Lower lobe of right lung (tissue), 2 donors: ENCODE data around the gene FUT7. TPM values are rescaled to one million over a fixed set of nuclear protein-coding genes. Genes with fewer than 3 reads are reported as not detected.
A peak's percentile ranks its signal among the peaks of the same experiment; 100 is the strongest.
"Not testable (repeated sequence)": the region's sequence is repeated elsewhere in the genome, so short reads cannot be mapped to it uniquely, and the experiment has no call there.

Experiments used
- ATAC-seq, 2 donors: fragments of 200-7000 bp; cut with Tn5 transposase; one replicate each; pipeline ENCODE4 v1.9.1; 2020 to 2022; ENCODE audit warnings: mild to moderate bottlenecking in 2 of 2, moderate library complexity in 2 of 2
- DNase-seq: peaks from one replicate; pipeline ENCODE4 v3.0.0-alpha.2; 2020
- H3K27ac ChIP-seq: fragments of 200-600 bp; one replicate; pipeline ENCODE4 v1.8.0; 2022
- H3K27me3 ChIP-seq: fragments of 200-600 bp; one replicate; pipeline ENCODE4 v1.8.0; 2022; ENCODE audit warnings: low read depth
- H3K36me3 ChIP-seq: fragments of 200-600 bp; one replicate; pipeline ENCODE4 v1.8.0; 2022; ENCODE audit warnings: mild to moderate bottlenecking
- H3K4me1 ChIP-seq: fragments of 200-600 bp; one replicate; pipeline ENCODE4 v1.8.0; 2022
- H3K4me3 ChIP-seq: fragments of 200-600 bp; one replicate; pipeline ENCODE4 v1.8.0; 2022; ENCODE audit warnings: mild to moderate bottlenecking
- H3K9me3 ChIP-seq: fragments of 200-600 bp; one replicate; pipeline ENCODE4 v1.8.0; 2022
- CTCF ChIP-seq: fragments of 200-600 bp; IDR thresholded peaks from one replicate; pipeline ENCODE4 v1.8.0; 2022; ENCODE audit warnings: antibody characterized with exemption, mild to moderate bottlenecking
- intact Hi-C: fragments of 100-400 bp; cut with DNase I; formaldehyde crosslinking; loops from one replicate; pipeline ENCODE4 v1.11.0; 2022
- total RNA-seq: library from RNA; stranded (reverse); fragmentation: NEBNext Ultra II Directional; extraction: Animal tissue kit (Norgen Biotek cat#: 25700); gene quantifications from one replicate; pipeline ENCODE4 v1.2.1, GENCODE V29; 2021
- donor health status: DM: no; HTN: yes; CAD: no; lungs with severe emphysema.

Gene FUT7
- total RNA-seq, 1 donor from 2014 or later, result 1.1 TPM

DNA sequence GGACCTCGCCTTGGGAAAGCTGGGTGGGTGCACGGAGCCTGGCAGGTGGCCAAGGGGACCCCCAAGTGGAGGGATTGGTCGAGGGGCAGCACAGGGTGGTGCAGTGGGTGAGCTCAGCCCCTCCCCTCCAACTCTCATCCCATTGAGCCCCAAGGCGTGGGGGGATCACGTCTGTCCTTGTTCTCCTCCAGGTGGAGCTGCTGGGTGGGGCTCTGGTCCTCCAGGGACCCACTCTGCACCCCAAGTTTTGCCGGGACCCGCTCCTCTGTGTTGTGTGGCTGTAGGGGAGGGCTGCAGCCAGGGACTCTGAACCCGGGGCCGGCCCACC lies 3.6 kb upstream of the FUT7 start:
- ATAC-seq, result peak in 1 of 2 donors; percentile 0
- no peak overlapping the region for H3K27ac ChIP-seq
- intact Hi-C loops, result no loop called here
- no peak overlapping the region for H3K4me3 ChIP-seq
- H3K4me1 ChIP-seq, result peaks cover 38% of the 10 kb centered on the region
- peak; percentile 2 for TF ChIP-seq CTCF
- no peaks in the 10 kb centered on the region for H3K9me3 ChIP-seq
- H3K36me3 ChIP-seq, result peaks cover 19% of the 10 kb centered on the region
- no peak for DNase-seq
- H3K27me3 ChIP-seq, result no peaks in the 10 kb centered on the region

- peak overlapping the region; percentile 12 for H3K4me3 ChIP-seq
- intact Hi-C loops, result no loop called here
- TF ChIP-seq CTCF, result peak; percentile 94
- H3K9me3 ChIP-seq, result no peaks in the 10 kb centered on the region
- peak overlapping the region; percentile 58 for H3K27ac ChIP-seq
- ATAC-seq (peak; percentile 81 to 88), DNase-seq (peak; percentile 89)
- peaks cover 18% of the 10 kb centered on the region for H3K36me3 ChIP-seq
- peaks cover 43% of the 10 kb centered on the region for H3K4me1 ChIP-seq
- no peaks in the 10 kb centered on the region for H3K27me3 ChIP-seq
These were observed 3.0 kb upstream of the FUT7 start for GRCh38 chr9:137034709-137035506.

GRCh38 chr9:137034039-137034708 lies 2.3 kb upstream of the FUT7 start:
- H3K27ac ChIP-seq, result peak overlapping the region; percentile 58
- no peaks in the 10 kb centered on the region for H3K9me3 ChIP-seq
- peaks cover 50% of the 10 kb centered on the region for H3K4me1 ChIP-seq
- no peak for TF ChIP-seq CTCF
- H3K4me3 ChIP-seq, result peak overlapping the region; percentile 39
- DNase-seq, result no peak
- intact Hi-C loops, result no loop called here
- no peaks in the 10 kb centered on the region for H3K27me3 ChIP-seq
- no peak for ATAC-seq
- peaks cover 11% of the 10 kb centered on the region for H3K36me3 ChIP-seq

DNA sequence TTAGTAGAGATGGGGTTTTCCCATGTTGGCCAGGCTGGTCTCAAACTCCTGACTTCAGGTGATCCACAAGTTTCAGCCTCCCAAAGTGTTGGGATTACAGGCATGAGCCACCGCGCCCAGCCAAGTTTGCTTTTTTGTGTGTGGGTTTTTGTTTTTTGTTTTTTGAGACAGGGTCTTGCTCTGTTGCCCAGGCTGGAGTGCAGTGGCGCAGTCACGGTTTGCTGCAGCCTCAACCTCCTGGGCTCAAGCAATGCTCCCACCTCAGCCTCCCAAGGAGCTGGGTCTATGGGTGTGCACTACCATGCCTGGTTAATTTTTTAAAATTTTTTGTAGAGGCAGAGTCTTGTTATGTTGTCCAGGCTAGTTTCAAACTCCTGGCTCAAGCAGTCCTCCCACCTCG lies 1.6 kb upstream of the FUT7 start:
- intact Hi-C loops, result not testable (repeated sequence)
- H3K4me3 ChIP-seq, result peak overlapping the region; percentile 39

DNA sequence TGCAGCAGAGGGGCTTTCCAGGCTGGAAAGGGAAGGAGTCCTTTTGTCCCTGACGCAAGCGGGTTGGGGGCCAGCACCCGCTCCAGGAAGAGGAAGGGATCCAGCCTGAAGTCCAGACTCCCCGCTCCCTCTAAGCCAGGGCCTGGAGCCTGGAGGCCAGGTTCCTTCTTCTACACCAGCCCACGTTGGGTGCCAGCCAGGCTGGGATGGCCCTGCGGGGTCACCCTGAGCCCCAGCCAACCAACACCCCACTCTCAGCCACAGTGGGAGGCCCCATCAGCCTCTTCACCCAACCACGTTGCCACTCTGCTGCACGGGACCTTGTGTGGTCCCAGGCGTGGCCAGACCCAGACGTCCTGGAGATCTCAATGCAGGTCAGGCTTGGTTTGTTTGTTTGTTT lies 970 bp upstream of the FUT7 start:
- H3K27ac ChIP-seq, result peak overlapping the region; percentile 46
- no peaks in the 10 kb centered on the region for H3K9me3 ChIP-seq
- DNase-seq (peak; percentile 80), ATAC-seq (peak in 1 of 2 donors; percentile 48)
- H3K4me1 ChIP-seq, result peaks cover 59% of the 10 kb centered on the region
- peak overlapping the region; percentile 39 for H3K4me3 ChIP-seq
- H3K36me3 ChIP-seq, result no peaks in the 10 kb centered on the region
- intact Hi-C loops, result no loop called here
- H3K27me3 ChIP-seq, result no peaks in the 10 kb centered on the region
- TF ChIP-seq CTCF, result no peak

More for the DNA sequence above, 1.6 kb upstream of the FUT7 start:
- H3K36me3 ChIP-seq, DNase-seq, H3K9me3 ChIP-seq, H3K27me3 ChIP-seq, ATAC-seq, H3K27ac ChIP-seq: not testable (repeated sequence)
- H3K4me1 ChIP-seq, result peaks cover 57% of the 10 kb centered on the region
